ENCODE data around the gene ONECUT1.

ONECUT1 gene

DNA sequence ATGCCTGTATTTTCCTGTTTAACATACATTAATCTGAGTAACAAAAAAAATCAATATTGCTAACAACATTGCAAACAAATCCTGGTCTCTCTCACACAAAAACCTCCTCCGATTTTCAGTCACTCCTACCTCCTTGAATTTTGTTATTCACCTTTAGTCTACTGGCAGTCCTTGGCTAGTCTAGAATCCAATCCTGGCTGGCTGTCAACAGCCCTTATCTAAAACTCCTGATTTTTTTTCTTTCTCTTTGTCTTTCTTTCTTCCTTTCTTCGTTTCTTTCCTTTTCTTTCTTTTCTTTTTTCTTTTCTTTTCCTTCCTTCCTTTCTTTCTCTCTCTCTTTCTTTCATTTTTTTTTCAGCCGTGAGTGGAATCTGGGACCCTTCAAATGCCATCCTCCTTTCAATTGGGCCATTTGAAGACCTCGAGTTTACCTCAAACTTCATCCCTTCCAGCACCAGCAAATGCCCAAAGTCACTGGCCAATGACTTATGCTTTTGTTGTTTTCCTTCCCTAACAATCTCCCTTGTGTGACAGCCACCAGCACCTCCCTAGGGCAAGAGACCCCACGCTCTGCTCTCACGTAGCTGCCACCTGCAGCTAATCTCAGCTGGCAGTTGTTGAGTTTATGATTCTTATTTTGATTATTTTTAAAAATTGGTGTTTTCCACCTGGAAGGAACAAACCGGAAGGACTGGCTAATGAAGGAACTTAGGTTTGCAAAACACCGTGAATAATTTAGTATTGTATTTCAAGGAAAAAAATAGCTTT, 6.8 kb upstream of the ONECUT1 start:
- DNase-seq (ENCODE audit: low read depth), result no peak

DNA sequence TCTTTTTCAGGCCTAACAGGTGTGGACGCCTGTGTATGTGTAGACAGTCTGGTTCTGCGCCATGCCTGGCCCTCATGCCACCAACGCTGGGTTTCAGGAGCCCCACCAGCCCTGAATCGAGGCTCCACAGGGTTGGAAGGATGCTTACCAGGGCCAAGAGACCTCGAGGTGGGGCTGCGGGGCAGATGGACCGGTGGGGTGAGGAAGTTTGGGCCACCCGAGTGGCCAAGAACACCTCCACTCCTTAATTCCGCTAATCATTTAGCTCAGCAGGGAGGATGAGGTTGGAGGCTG, 6.0 kb upstream of the ONECUT1 start:
- DNase-seq (ENCODE audit: low read depth), result no peak

DNA sequence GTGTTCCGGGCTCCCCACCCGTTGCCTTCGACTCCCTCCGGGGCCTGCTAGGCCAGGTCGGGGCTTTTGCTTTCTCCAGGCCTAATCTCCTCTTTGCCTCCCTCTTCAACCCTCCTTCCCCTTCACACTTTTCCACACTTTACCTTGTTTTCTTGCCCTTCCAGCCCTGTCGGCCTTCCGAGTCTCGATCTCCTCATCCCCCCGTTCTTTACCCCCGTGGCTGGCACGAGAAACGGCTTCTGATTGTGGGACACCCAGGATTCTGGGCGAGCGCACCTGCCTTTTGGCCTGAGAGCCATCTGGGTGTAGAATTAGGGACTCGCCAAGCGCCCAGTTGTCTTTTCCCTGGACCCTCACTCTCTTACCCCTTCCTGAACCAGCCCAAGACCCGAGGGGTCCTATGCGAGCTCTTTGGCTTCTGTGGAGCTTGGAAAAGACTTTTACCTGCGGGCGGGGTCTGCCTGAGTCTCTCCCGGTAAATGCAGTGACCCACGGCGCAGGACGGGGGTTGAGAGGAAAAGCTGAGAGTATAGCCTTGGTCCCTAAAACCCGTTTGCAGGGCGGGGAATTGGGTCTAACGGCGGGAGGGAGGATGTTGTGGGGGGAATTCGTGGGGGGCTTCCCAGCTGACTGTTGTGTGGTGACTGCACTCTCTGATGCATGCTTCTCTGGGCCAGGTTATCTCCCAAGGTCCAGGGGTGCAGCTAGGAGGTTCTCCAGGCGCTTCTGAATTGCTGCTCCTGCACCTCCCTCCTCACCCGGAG, 5.5 kb upstream of the ONECUT1 start:
- DNase-seq (ENCODE audit: low read depth), result no peak

DNA sequence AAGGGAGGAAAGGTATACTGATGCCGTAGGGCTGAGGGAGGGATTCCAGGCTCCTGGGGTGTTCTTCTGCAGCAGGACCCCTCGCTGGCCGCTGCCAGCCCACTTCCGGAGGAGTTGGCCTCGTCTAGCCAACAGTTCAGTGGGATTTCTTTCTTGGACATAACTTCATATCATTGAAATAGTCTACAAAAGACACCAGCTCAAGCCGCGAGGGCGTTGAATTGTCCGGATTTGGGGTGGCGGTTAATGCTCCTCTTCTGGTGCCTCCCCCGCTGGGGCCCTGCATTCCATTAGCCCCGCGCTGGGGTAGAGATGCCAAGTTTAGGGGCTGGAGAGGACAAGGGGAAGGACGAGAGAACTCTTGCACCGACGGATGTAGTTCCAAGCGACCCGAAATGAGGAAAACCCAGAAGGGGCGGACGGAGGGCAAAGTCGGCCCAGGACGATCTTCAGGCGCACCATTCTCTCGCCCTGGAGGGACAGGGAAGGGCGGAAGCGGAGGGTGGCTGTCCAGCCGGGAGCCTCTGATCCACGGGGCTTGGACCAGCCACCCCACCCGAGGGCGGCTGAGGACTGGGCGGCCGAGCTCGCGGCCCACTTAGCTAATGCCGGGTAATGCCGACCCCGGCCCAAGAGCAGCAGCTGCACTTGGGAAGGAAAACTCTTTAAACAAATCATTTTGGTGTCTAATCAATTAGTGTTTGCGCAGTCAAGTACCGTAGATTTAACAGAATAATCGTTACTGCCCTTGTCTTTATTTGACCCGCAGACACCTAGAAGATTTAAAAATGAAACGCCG, 4.7 kb upstream of the ONECUT1 start:
- DNase-seq (ENCODE audit: low read depth), result no peak

DNA sequence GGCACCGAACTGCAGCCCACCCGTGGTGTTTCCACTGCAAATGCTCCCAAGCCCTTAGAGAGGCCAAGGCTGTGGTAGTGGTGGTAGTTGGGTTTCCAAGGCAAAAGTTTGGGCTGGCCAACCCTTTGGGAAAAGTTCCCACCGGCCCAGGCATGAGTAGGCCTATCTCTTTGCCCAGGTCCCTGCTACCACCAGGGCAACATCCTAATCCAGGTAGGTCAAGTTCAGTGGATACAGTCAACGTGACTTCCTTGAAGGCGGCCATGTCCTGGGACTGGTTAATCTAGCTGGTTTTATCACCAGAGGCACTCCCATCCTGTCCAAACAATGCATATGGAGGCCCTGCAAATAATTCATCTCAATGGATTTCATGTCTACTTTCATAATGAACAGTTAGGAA, 1.6 kb upstream of the ONECUT1 start:
- no peak for DNase-seq (ENCODE audit: low read depth)

DNA sequence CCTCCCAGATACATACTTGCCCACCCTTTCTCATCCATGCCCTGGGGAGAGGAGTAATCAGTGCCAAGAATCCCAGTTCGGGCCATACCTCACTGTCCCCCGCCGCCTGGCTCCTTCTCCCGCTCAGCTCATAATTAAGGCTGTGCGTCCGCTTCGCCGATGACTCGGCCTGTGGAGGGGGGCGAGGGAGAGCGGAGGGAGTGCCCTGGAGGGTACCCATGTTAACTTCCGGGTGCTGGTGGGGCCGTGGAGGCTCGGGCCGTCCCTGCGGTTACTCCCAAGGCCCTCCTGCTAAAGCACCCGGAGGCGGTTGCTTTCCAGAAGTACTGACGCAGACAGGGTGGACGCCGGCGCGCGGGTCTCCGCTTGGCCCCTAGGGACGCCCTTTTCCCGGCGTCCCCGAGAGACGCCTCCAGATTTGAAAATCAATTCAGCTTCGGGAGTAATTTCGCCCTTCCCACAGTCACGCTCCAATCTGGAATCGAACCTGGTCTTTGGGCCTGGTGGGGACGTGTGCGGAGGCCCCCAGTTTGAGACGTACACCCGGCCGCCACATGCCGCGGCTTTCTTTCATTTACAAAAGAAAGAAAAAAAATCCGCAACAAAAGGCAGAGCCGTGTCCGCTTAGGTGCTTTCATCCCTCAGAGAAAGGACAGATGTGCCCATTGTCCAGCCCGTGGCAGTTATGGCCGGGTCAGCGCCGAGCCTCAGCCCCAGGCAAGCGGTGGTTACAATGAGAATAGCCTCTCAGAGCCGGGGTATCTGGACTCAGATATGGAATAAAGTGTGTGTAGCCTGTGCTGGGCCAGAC, 1.0 kb upstream of the ONECUT1 start:
- DNase-seq (ENCODE audit: low read depth), result no peak

- DNase-seq (ENCODE audit: low read depth), result no peak
Observed at GRCh38 chr15:52789601-52790168, 451 bp downstream of the ONECUT1 start.

GRCh38 chr15:52789008-52789600, 1.0 kb downstream of the ONECUT1 start:
- no peak for DNase-seq (ENCODE audit: low read depth)

DNA sequence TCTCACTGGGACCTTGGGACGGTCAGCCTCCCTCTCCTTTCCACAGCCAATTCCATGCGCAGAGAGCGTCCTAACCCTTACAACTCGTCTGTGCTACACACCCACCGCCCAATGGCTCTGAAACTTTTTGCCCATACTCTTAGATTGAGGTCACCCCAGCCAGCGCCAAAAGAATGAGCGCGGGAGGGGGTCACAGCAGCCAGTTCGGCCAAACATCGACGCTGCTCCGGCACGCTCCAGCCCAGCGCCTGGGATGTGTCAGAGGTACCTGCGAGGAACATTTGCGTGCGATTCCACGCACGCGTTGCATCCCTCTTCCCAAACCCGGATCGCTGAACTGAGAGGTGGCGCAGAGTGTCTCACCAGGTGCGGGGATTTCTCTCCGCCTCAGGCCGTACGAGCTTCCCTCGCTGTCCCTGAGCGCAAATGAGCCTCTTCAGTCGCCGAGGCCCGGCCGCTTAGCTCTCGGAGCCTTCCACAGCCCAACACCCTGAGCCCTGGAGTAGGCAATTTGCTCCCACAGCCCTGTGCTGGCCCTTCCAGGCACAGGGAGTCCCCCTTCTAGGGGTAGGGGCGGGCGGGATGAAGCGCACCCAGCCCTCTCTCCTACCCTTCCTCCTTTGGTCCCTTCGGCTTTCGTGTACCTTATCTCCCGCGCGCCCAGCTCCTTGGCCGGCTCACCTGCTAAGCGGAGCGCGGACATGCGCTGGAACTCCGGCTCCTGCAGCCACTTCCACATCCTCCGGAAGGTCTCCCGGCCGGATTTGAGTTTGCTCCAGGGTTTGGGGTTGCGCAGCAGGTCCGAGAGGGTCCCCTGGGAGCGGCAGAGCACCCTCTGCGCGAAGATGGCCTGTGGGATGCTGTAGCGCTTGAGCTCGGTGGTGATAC, 1.8 kb downstream of the ONECUT1 start:
- no peak for DNase-seq (ENCODE audit: low read depth)

DNA sequence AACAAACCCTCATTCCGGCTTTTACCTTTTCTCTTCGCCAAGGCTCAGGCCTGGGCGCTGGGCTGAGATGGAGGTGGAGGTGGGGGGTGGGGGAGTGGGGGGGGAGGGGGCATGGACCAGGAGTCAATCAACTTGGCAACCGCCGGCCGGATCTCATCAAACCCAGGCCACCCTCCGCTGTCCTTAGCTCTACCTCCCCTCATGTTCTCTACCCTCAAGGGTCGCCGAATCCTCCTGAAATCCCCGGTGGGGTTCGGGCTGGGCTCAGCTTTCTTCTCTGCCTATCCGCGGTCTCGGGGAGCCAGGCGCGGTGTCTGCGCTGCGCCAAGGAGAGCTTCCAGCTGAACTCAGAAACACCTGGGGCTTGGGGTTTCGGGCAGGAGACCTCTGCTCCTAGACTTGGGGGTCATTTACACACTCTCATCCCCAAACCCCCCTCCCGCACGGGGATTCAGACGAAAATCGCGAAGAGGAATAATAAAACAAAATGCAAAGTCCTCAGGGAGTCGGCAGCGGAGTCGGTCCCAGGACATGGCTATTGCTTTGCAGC, 2.5 kb downstream of the ONECUT1 start:
- no peak for DNase-seq (ENCODE audit: low read depth)

DNA sequence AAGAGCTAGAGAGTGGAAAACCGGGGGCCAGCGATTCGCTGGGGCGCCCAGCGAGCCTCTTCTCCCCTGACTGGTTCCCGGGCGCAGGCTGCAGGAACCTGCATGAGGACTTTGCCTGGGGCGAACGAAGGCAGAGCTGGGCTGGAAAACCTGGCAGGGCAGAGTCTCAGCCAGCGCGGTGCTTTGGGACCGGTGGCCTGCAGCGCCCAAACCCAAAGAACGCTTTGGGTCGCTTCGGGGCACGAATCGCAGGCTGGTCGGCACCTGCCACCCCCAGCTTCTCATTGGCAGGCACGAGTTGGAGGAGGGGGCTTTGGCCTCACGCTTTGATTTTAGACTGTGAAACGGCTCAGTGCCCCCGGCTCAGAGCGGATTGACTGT, 3.0 kb downstream of the ONECUT1 start:
- no peak for DNase-seq (ENCODE audit: low read depth)

- no peak for DNase-seq (ENCODE audit: low read depth)
Observed at GRCh38 chr15:52786436-52787122, 3.6 kb downstream of the ONECUT1 start.

DNA sequence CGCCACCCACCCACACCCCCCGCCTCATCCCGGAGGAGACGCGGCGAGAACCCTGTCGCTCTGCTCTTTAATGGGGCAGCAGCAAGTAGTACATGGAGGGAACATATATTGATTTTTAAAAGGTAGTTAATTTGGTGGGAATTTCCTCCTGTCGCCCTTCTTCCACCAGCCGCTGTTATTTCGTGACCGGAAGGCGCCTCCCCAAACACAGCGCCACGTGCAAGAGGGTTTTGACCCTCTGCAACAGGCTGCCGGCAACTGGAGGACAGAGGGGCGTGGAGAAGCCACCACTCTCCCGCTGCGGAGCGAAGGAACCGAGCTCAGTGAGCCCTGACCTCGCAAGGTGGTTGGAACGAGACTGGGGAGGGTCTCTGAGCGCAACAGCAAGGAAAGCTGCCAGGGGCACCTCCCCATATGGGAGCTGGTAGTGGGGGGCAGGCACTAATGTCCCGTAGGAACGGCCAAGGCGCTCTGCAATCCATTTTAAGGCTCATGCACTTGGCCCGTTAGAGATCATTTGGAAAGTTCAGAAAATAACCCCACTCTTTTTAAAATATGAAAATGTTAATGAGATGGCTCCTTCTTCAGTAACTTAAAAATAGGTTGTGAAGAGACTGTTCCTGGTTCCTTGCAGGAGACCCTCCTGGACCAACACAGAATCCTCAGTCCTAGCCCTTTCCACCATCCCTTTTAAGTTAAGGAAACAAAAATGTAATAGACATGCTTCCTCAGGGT, 4.3 kb downstream of the ONECUT1 start:
- no peak for DNase-seq (ENCODE audit: low read depth)

DNA sequence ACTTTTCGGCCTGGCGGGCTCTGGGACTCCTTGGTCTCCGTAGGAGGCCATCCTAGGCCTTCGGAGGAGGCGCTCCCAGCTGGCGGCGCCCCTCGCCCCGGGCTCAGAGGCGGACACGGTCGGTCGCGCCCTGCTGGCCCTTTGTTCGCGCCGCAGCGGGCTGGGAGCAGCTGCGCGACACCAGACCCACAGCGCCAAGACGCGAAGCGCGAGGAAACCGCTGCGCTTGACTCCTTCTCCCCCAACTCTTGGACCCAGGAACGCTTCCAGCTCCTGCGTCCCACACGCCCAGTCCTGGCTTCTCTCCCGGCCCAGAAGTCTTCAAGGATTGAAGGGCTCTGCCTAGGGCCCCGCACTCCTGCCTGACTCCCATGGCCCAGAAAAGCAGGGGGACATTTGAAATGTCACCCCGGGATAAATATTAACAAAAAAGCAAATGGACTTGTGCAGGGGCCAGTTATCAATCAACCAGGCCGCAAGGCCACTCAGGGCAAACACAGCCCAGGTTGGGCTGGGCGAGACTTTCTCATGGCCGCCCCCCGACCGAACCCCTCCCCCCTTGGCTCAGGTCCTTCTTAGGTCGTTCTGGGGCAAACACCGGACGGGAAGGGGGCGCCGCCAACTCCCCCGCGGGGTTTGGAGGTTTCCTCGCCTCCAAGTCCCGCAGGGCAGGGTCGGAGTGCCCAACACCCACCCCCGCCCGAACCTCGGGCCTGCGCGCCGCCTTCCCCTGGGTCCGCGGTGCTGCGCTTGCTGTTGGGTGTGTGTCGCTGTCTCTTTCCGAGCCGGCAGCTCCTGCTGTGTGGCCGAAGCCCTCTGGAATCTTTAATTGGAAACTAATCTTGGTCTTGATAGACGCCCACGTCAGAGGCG, 5.1 kb downstream of the ONECUT1 start:
- DNase-seq (ENCODE audit: low read depth), result no peak

DNA sequence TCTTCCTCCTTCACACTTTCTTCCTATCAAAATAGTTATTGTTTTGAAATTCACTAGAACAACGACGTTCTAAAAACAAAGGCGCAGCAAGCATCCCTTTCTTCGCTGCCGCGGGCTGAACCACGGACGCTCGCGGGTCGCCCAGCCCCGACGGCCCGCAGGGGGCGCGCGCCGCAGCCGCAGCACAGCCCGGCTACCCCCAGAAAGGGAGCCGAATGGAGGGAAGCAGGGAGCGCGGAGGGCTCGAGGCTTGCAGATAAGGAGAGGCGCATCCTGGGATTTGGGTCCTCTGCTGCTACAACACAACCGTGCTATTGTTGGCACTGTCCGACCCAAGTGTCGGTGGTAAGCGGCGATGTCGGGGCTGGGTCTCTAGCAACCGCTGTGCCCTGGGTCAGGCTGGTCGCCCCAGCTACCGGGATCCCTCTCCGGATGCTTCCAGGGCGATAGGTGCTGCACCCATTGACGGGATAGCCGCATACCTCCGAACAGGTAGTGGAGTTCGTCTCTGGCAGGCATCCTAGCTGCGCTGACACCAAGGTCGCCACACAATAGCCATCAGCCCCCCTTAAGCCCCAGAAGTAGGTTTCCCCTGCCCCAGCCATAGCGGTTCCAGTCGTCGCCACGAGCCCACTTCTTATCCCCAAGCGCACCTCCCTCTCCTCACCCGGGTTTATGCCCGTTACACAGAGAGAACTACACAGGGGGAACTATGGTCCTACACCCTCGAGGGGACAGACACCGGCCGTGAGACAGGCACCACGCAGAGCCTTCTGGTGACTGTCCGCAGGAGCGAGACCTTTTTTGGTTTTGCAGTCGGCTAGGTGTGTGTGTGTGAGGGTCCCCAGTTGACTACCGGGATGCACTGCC, 6.0 kb downstream of the ONECUT1 start:
- DNase-seq (ENCODE audit: low read depth), result no peak

DNA sequence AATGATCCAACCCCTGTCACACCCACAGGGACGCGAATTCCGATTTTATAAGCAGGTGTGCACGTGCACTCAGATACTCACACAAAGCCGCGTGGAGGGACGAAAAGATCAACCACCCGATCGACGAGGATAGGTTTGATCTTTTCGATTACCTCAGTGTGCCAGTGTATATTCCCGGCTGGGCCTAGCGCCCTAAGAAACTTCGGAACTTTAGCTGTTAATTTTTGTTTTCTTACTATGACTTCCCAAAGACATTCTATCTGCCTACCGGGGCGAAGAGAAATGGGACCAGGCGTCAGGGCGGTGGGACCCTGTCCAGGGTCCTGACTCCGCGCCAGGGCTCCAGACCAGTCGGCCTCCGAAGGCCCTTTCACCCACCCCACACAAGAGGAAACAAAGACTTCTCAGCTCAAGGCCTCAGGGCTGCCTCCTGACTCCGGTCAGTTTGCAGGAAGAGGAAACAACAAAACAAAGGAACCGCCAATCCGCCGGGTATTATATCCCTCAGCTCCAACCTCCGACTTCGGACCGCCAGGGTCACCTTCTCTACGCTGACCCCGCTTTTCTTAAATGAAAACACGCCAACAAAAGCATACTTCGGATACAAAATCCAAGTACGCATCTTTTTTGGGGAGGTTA, 6.8 kb downstream of the ONECUT1 start:
- no peak for DNase-seq (ENCODE audit: low read depth)
